NCI-H2081 (cell line): ENCODE results near the gene RPS6KA5.

Experiments used
- DNase-seq, 2 experiments: peaks; one replicate each; lab custom pipeline; 2025; lab: John Stamatoyannopoulos, UW

Gene RPS6KA5

DNA sequence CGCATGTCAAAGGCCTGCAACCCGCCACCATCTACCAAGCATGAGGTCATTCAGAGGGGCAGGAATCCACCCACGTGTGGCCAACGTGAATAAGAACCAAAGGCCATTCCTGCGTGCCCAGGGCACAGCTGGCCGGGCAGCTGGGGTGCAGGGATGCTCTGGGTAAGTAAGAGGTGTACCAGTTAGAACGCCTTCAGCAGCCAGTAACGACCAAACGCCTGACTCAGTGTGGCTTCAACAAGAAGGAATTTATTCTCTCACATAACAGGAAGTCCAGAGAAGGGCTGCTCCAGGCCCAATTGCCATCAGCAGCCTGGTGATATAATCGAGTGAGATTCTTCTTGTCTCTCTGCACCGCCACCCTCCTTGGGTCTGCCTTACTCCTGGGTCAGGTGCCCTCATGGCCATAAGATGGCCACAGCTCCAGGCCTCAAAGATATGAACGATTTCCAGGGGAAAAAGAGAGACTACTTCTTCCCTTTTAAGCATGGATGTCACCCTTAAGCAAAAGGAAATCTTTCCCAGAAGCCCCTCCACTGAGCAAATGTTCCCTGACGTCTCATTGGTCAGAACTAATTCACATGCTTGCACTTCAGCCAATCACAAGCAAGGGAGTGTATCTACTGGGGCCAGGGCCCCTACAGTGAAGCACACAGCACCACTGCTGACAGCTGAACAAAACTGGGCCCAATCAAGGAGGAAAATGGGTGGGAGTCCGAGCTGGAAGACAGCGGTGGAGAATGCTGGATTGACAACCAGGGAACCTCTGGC lies 251.5 kb downstream of the RPS6KA5 start:
- DNase-seq: no peak

DNA sequence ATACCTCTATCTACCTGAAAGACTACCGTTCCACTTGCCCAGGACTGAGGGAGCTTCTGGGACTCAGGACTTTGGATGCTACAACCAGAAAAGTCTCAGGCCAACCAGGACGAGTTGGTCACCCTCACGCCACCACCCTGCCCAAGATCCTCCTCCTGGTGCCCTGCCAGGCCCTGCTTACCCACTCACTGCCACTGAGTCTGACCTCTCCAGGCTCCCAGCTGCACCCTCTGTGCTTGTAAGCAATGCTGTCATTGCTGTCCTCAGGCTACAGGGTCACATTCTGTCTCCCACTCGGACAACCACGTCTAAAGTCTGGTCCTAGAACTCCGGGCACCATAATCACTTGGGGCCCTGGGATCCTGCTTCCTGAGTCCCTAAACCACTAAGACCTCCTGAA lies 253.4 kb downstream of the RPS6KA5 start:
- DNase-seq: no peak

DNA sequence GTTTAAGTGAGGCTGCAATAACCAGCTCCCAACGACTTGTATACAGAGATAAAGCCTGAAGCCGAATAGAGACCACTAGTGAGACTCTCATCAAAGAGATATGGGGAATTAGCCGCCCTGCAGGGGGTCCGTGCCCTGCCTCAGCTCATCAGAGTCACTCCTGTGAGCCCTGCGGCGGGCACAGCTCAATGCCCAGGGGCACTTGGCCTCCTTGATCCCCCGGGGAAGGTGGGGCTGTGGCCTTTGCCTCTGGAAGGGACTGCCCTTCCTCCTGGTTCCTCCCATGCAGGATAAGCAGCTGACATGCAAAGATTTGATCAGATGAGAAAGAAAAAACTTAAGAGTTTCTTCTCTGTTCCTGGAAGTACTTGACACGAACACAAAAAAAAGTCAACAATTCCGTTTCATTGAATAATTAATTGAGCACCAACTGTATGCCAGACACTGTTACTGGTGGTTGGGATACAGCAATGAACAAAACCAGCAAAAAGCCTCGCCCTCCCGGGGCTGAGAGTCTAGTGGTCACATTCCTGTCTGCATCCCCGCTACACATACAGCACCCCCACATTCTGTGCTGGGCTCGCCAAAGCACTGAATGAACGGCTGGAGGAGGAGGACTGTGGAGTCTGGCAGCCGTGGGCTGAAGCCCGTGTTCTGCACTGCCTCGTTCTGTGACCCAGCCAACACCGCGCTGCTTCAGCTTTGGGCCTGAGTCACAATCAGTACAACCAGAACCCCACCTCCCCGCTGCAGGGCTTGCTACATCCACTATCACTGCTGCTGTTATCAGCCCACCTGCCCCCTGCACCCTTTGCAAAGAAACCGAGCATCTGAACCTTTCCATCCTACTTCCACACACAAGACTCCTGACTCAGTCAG lies 254.5 kb downstream of the RPS6KA5 start:
- DNase-seq: no peak

DNA sequence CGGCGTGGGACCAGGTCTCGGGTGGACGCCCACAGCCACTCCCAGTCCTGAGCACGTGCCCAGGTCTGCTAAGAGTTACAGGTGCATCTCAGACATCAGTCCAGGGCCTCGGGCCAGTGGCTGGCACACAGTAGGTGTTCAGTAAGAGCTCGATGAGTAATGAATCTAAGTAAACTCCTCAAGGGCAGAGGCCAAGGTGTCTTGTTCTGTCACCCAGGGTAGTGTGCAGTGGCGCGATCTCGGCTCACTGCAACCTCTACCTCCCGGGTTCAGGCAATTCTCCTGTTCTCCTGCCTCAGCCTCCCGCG lies 255.4 kb downstream of the RPS6KA5 start:
- no peak for DNase-seq

DNA sequence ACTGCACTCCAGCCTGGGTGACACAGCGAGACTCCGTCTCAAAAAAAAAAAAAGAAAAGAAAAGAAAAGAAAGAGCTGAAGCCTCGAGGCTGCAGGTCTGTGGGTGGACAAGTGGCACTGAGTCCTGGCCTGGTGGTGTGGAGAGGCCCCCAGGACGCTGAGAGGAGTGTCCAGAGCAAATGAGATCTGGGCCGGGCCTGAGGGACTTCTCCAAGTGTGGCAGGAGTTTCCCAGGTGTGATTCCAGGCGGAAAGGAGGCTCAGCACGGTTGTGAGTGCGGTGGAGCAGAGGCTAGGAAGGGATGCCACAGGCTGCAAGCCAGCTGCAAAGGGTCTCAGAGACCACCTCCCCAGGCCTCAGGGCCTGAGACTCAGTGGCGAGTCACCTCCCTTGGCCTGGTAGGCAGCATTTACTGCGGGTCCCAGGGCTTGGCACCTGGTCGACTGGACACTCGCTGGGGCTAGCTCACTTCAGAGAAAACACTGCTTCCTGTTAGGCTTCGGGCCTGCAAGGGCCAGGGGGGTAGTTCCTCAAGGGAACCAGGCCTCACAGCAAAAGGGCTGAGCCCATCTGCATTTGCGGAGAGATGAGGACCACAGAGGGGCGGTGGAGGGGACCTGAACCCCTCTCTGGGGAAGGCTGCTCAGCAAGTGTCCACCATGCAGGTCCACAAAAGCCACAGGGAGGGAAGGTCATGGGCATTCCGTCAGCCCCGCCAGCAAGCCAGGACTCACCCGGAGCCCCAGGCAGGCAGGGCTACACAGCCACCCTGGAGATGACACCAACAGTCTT lies 256.0 kb downstream of the RPS6KA5 start:
- DNase-seq: no peak

DNA sequence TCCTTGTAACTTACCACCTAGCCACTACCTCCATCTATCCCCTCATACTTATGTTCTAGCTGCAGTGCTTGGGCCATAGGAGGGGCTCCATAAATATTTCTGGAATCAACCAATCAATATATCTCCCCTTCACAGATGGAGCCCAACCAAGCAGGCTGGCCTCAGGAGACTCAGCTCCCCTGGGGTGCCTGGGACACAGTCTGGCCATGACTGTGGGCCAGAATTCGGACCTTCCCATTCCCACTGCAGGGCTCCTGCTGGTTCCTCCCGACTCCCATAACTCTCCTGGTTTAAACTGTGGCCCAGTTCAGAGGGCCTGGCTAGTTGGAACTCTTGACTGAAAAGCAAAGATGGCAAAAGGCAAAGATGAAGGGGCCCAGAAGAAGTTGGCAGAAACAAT lies 257.2 kb downstream of the RPS6KA5 start:
- DNase-seq: no peak

DNA sequence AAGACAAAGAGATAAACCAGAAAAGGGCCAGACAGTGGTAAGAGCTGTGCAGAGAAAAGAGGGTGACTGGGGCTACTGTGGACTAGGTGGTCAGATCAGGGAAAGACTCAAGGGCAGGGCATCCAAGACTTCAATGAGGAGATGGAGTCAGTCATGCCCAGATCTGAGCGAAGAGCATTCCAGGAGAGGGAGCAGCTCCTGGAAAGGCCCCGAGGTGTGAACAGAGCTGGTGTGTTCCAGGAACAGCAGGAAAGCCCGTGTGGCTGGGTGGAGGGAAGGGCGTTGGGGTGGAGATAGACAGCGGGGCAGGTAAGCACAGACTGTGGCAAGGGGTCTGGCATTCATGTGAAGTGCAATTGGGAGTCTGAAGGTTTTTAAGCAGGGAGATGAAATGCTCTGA lies 261.0 kb downstream of the RPS6KA5 start:
- no peak for DNase-seq

DNA sequence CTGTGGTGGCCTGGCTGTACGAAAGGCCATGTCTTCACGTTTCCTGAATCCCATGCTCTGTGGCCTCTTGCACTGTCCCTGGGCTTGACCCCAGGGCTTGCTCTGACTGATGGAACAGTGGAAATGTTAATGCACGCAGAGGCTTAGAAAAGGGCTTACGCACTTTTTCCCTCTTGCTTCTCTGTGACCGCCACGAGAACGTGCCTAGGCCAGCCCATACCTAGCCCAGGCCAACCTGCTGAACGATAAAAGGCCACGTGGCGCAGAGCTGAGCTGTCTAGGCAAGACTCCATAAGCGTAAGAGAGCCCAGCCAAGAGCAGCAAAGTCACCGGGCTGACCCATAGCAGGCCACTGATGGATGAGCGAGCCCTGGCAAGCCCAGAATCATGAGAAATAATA lies 262.5 kb downstream of the RPS6KA5 start:
- DNase-seq: no peak
